ENCODE data around the gene SORBS2.

GRCh38 chr4:185837415-185838103 is 25.6 kb upstream of the SORBS2 start:
- TF ChIP-seq CTCF (IDR thresholded peaks at IDR 0.05) = no peak
- no peak for TF ChIP-seq POLR2A (IDR thresholded peaks at IDR 0.05)
